Neutrophil (primary cell): ENCODE results near the gene CETN1.

Experiments used
- H3K27ac ChIP-seq: fragments of 200-600 bp; sonication (generic); 2 replicates; pipeline ENCODE4 v1.5.1; 2016; ENCODE audit warnings: mild to moderate bottlenecking, moderate library complexity
- H3K27me3 ChIP-seq: fragments of 200-600 bp; sonication (generic); 2 replicates; pipeline ENCODE4 v1.6.0; 2016; ENCODE audit warnings: mild to moderate bottlenecking
- H3K36me3 ChIP-seq: fragments of 200-600 bp; sonication (generic); 2 replicates; pipeline ENCODE4 v1.5.1; 2017
- H3K4me1 ChIP-seq, 2 experiments: fragments of 200-600 bp in 1 of 2; sonication (generic) in 1 of 2; 1 replicate in 1 of 2; 2 replicates in 1 of 2; pipeline versions ENCODE4 v1.5.1 to v1.6.1; 2013 to 2016; ENCODE audit warnings: low read depth in 1 of 2, low read length in 1 of 2, mild to moderate bottlenecking in 1 of 2, moderate library complexity in 1 of 2; ENCODE audit not compliant: control insufficient read depth in 1 of 2, insufficient read depth in 1 of 2
- H3K4me3 ChIP-seq, 2 experiments: fragments of 200-600 bp in 1 of 2; sonication (generic) in 1 of 2; 1 replicate in 1 of 2; 2 replicates in 1 of 2; pipeline ENCODE4 v1.5.1; 2013 to 2016; ENCODE audit warnings: low read depth in 1 of 2, low read length in 1 of 2, mild to moderate bottlenecking in 1 of 2, moderate library complexity in 1 of 2
- H3K9me3 ChIP-seq: fragments of 200-600 bp; sonication (generic); 2 replicates; pipeline ENCODE4 v1.5.1; 2016
- CTCF ChIP-seq: fragments of 200-600 bp; sonication (generic); IDR thresholded peaks from 2 replicates; pipeline ENCODE4 v1.5.1; 2016; ENCODE audit warnings: antibody characterized with exemption

CETN1 gene

GRCh38 chr18:615773-616172 lies 35.6 kb downstream of the CETN1 start:
- Histone ChIP-seq H3K27me3 (no peaks in the 10 kb centered on the region), H3K36me3 (no peaks in the 10 kb centered on the region), H3K4me1 (no peaks in the 10 kb centered on the region), H3K9me3 (no peaks in the 10 kb centered on the region), H3K27ac (no peak overlapping the region), H3K4me3 (no peak overlapping the region)
- no peak for TF ChIP-seq CTCF

DNA sequence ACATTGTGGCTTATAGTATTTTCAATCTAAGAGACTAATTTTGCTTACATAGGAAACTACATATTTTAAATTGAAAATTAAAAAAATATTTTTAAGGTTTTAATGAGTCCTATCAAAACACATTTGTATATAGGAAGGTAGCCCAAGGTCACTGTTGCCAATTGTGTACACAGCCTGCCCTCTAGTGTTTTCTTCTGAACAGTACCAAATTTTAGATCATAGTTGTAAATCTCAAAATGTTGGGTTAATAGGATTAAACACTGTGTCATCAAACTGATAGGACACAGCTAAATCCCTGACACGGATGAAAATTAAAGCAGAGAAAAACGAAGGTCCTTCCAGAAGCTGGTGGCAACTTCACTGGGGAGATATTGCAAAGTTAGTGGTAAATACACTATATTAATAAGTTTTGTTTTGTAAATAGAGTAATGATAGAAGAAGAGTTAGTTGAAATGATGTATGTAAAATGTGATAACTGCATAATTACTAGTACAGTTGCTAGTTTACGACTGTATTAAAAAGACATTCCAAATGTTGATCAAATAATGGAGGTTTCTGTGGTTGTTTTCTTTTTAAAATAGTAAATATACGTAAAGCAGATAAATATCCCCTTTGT lies 36.3 kb downstream of the CETN1 start:
- Histone ChIP-seq H3K4me3 (no peak overlapping the region), H3K4me1 (no peaks in the 10 kb centered on the region), H3K9me3 (no peaks in the 10 kb centered on the region), H3K27me3 (no peaks in the 10 kb centered on the region), H3K27ac (no peak overlapping the region), H3K36me3 (no peaks in the 10 kb centered on the region)
- TF ChIP-seq CTCF: no peak

DNA sequence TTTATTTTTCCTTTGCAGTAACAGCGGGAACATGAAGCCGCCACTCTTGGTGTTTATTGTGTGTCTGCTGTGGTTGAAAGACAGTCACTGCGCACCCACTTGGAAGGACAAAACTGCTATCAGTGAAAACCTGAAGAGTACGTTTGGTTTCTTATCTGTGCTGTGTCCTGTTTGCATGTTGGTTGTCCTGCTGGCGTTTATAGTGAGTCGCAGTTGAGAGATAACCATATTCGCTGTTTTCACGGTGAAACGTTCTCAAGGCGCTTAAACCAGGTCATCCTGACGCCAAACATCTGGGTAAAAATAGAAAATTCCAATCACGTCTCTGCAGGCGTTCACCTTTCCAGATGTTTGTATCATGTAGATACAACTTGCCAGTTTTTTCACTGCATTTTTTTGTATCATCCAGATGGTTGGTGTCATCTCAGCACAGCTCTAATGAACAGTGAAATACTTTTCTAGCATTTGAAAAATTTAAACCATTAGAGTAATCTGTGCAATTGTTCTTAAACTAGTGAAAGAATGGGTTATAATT lies 37.9 kb downstream of the CETN1 start:
- H3K4me3 ChIP-seq: no peak overlapping the region
- no peaks in the 10 kb centered on the region for H3K4me1 ChIP-seq
- no peaks in the 10 kb centered on the region for H3K36me3 ChIP-seq
- H3K27me3 ChIP-seq: peaks cover 9% of the 10 kb centered on the region
- no peak overlapping the region for H3K27ac ChIP-seq
- no peak for TF ChIP-seq CTCF
- no peaks in the 10 kb centered on the region for H3K9me3 ChIP-seq

DNA sequence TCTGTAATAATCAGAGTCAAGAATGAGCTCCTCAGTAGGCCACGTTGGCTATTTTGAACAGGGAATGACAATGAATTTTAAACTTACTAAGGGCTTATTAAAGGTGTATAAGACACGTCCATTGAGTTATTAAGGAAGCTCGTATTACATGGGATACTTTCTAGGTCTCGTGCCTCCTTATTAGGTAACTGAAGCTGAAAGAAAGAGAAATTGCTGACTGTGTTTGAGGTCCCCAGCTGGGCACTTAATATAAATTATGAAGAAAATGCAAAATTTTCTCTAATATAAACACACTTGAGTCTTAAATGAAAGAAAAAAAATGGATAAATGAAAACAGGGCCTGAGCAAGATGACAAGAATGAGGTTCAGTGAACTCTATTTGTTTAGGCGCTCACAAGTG lies 38.4 kb downstream of the CETN1 start:
- H3K27ac ChIP-seq: no peak overlapping the region
- no peaks in the 10 kb centered on the region for H3K9me3 ChIP-seq
- no peak overlapping the region for H3K4me3 ChIP-seq
- no peaks in the 10 kb centered on the region for H3K36me3 ChIP-seq
- no peak for TF ChIP-seq CTCF
- peaks cover 9% of the 10 kb centered on the region for H3K27me3 ChIP-seq
- H3K4me1 ChIP-seq: no peaks in the 10 kb centered on the region

DNA sequence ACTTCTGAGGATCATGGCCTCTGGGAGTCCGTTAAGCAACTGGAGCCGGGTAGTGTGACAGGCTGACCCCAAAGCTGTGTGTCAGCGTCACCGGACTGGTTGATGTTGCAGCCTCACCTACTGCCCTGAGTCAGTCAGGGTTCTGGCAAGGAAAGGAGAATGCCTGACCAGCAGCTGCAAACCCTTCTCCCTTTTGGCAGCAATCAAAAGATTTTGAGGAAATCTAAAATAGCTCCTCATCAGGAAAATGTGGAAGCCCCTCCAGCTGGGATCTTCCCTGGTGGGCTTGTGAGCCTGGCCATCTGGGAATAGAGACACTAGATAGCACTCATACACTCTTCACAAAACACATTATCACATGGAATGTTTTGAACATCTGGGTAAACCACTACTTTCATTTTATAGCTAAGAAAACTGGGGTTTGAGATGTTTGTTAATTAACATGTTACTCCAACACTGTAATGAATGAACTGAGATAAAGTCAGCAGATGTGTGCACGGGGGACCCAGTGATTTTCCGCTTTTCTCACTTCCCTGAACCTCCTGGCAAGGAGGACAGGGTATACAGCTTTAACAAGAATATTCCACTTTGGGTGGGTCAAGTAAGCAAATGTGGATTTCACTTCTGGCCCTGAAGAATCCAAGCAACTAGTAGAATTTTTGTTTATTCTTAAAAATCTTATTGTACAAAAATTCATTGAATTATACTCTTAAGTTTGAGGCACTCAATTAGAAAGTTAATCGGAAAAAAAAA lies 41.3 kb downstream of the CETN1 start:
- H3K27ac ChIP-seq: no peak overlapping the region
- H3K9me3 ChIP-seq: no peaks in the 10 kb centered on the region
- H3K4me1 ChIP-seq: no peaks in the 10 kb centered on the region
- no peaks in the 10 kb centered on the region for H3K36me3 ChIP-seq
- H3K4me3 ChIP-seq: no peak overlapping the region
- TF ChIP-seq CTCF: no peak
- peaks cover 9% of the 10 kb centered on the region for H3K27me3 ChIP-seq
